GM19099 (cell line): ENCODE results near the gene ZNF23.

ENCODE experiments used
- POLR2A ChIP-seq: IDR thresholded peaks from 3 replicates; pipeline ENCODE4 v1.6.1; 2011; ENCODE audit warnings: low read depth; ENCODE audit not compliant: insufficient read length; ENCODE audit errors: extremely low read depth

Gene ZNF23

GRCh38 chr16:71479420-71479819 lies 17.4 kb upstream of the ZNF23 start:
- TF ChIP-seq POLR2A: no peak

- TF ChIP-seq POLR2A: no peak
Observed at GRCh38 chr16:71476457-71477124, 14.5 kb upstream of the ZNF23 start.

- no peak for TF ChIP-seq POLR2A
Observed at GRCh38 chr16:71474864-71475263, 12.8 kb upstream of the ZNF23 start.

GRCh38 chr16:71473891-71474290 lies 11.8 kb upstream of the ZNF23 start:
- no peak for TF ChIP-seq POLR2A

GRCh38 chr16:71472931-71473330 lies 10.9 kb upstream of the ZNF23 start:
- no peak for TF ChIP-seq POLR2A

GRCh38 chr16:71472051-71472450 lies 10.0 kb upstream of the ZNF23 start:
- no peak for TF ChIP-seq POLR2A

GRCh38 chr16:71467810-71468209 lies 5.8 kb upstream of the ZNF23 start:
- TF ChIP-seq POLR2A: no peak

- TF ChIP-seq POLR2A: no peak
Observed at GRCh38 chr16:71464231-71464630, 2.2 kb upstream of the ZNF23 start.

GRCh38 chr16:71460941-71461340 lies 1.1 kb downstream of the ZNF23 start:
- TF ChIP-seq POLR2A: no peak

- TF ChIP-seq POLR2A: no peak
Observed at GRCh38 chr16:71460236-71460635, 1.8 kb downstream of the ZNF23 start.

GRCh38 chr16:71459510-71459909 lies 2.5 kb downstream of the ZNF23 start:
- no peak for TF ChIP-seq POLR2A

- no peak for TF ChIP-seq POLR2A
Observed at GRCh38 chr16:71456801-71457200, 5.2 kb downstream of the ZNF23 start.

GRCh38 chr16:71453036-71453435 lies 9.0 kb downstream of the ZNF23 start:
- TF ChIP-seq POLR2A: no peak

- no peak for TF ChIP-seq POLR2A
Observed at GRCh38 chr16:71449020-71449419, 13.0 kb downstream of the ZNF23 start.

GRCh38 chr16:71448274-71448866 lies 13.7 kb downstream of the ZNF23 start:
- TF ChIP-seq POLR2A: no peak

- no peak for TF ChIP-seq POLR2A
Observed at GRCh38 chr16:71443714-71444113, 18.3 kb downstream of the ZNF23 start.

GRCh38 chr16:71442051-71442440 lies 20.0 kb downstream of the ZNF23 start, which contains the start of gene TLE7:
Gene TLE7, minus strand, starts transcription at chr16:71442054. Its CDS starts 8,730 bp downstream, at chr16:71433324.
- TF ChIP-seq POLR2A: no peak

- TF ChIP-seq POLR2A: no peak
Observed at GRCh38 chr16:71441348-71442050, 20.5 kb downstream of the ZNF23 start.
